Activated CD4-positive, alpha-beta T cell treated with anti-CD3 and anti-CD28 coated beads, Interleukin-2, Interleukin-6, amounts not matched to agents 100 ng/mL and 50 ng/mL, durations not matched to agents 16 hours and 8 hours (primary cell): Measurements from ENCODE around the gene ADGRL1.
"Not testable (repeated sequence)": the region's sequence is repeated elsewhere in the genome, so short reads cannot be mapped to it uniquely, and the experiment has no call there.

Experiments used
- DNase-seq: peaks from one replicate; pipeline ENCODE4 v3.0.0-alpha.2; 2020

Gene ADGRL1

GRCh38 chr19:14217886-14218285 is 11.9 kb upstream of the ADGRL1 start:
- DNase-seq, result not testable (repeated sequence)

GRCh38 chr19:14214580-14214979 is 8.6 kb upstream of the ADGRL1 start:
- no peak for DNase-seq

GRCh38 chr19:14210182-14210581 is 4.2 kb upstream of the ADGRL1 start:
- not testable (repeated sequence) for DNase-seq

- DNase-seq, result not testable (repeated sequence)
These were observed 3.4 kb upstream of the ADGRL1 start for GRCh38 chr19:14209401-14209800.

- not testable (repeated sequence) for DNase-seq
These were observed 2.5 kb upstream of the ADGRL1 start for GRCh38 chr19:14208496-14208895.

- DNase-seq, result not testable (repeated sequence)
These were observed 1.8 kb upstream of the ADGRL1 start for GRCh38 chr19:14207796-14208195.

- peak; percentile 73 for DNase-seq
These were observed 1.1 kb upstream of the ADGRL1 start for GRCh38 chr19:14206737-14207726.

GRCh38 chr19:14206308-14206707 is 339 bp upstream of the ADGRL1 start:
- not testable (repeated sequence) for DNase-seq

- DNase-seq, result not testable (repeated sequence)
These were observed 1.1 kb downstream of the ADGRL1 start for GRCh38 chr19:14204676-14205451.

GRCh38 chr19:14204219-14204618 is 1.8 kb downstream of the ADGRL1 start:
- not testable (repeated sequence) for DNase-seq

- DNase-seq, result not testable (repeated sequence)
These were observed 2.2 kb downstream of the ADGRL1 start for GRCh38 chr19:14203788-14204187.

- no peak for DNase-seq
These were observed 2.8 kb downstream of the ADGRL1 start for GRCh38 chr19:14203177-14203576.

GRCh38 chr19:14201481-14201880 is 4.5 kb downstream of the ADGRL1 start:
- DNase-seq, result not testable (repeated sequence)

- peak; percentile 70 for DNase-seq
These were observed 5.7 kb downstream of the ADGRL1 start for GRCh38 chr19:14200147-14200841.

GRCh38 chr19:14198384-14199376 is 7.3 kb downstream of the ADGRL1 start:
- no peak for DNase-seq

- no peak for DNase-seq
These were observed 8.1 kb downstream of the ADGRL1 start for GRCh38 chr19:14197882-14198281.

GRCh38 chr19:14197288-14197687 is 8.7 kb downstream of the ADGRL1 start:
- not testable (repeated sequence) for DNase-seq

GRCh38 chr19:14196105-14196504 is 9.9 kb downstream of the ADGRL1 start:
- DNase-seq, result peak; percentile 81

- DNase-seq, result not testable (repeated sequence)
These were observed 10.8 kb downstream of the ADGRL1 start for GRCh38 chr19:14195216-14195615.

GRCh38 chr19:14189415-14189814 is 16.6 kb downstream of the ADGRL1 start:
- DNase-seq, result no peak

- DNase-seq, result not testable (repeated sequence)
These were observed 17.9 kb downstream of the ADGRL1 start for GRCh38 chr19:14188086-14188485.

- no peak for DNase-seq
These were observed 18.4 kb downstream of the ADGRL1 start for GRCh38 chr19:14187561-14187960.
